GM06990 (cell line): Measurements from ENCODE around the gene GPR17.

ENCODE experiments used
- DNase-seq: peaks from one replicate; pipeline ENCODE4 v3.0.0-alpha.2; 2011; ENCODE audit not compliant: insufficient read length; ENCODE audit errors: extremely low read depth
- H3K27me3 ChIP-seq: replicated peaks from 2 replicates; pipeline ENCODE4 v1.6.0; 2011; ENCODE audit warnings: low read length; ENCODE audit not compliant: control insufficient read depth, insufficient read depth
- H3K36me3 ChIP-seq: 2 replicates; pipeline ENCODE4 v1.5.1; 2011; ENCODE audit warnings: low read length; ENCODE audit not compliant: control insufficient read depth, insufficient read depth
- H3K4me3 ChIP-seq: replicated peaks from 2 replicates; pipeline ENCODE4 v1.5.1; 2011; ENCODE audit warnings: low read depth, mild to moderate bottlenecking, control low read depth, low read length
- TF ChIP-seq, protein P1 (sequence below): IDR thresholded peaks from 2 replicates; pipeline ENCODE4 v1.5.1; 2011; ENCODE audit warnings: low read length, control low read depth, mild to moderate bottlenecking, inconsistent platforms; ENCODE audit not compliant: insufficient read depth, poor library complexity, severe bottlenecking

Gene GPR17

GRCh38 chr2:127626917-127627739 lies 18.8 kb upstream of the GPR17 start:
- Histone ChIP-seq H3K4me3 (no peak overlapping the region), H3K36me3 (no peaks in the 10 kb centered on the region), H3K27me3 (no peaks in the 10 kb centered on the region)
- TF ChIP-seq, protein P1, sequence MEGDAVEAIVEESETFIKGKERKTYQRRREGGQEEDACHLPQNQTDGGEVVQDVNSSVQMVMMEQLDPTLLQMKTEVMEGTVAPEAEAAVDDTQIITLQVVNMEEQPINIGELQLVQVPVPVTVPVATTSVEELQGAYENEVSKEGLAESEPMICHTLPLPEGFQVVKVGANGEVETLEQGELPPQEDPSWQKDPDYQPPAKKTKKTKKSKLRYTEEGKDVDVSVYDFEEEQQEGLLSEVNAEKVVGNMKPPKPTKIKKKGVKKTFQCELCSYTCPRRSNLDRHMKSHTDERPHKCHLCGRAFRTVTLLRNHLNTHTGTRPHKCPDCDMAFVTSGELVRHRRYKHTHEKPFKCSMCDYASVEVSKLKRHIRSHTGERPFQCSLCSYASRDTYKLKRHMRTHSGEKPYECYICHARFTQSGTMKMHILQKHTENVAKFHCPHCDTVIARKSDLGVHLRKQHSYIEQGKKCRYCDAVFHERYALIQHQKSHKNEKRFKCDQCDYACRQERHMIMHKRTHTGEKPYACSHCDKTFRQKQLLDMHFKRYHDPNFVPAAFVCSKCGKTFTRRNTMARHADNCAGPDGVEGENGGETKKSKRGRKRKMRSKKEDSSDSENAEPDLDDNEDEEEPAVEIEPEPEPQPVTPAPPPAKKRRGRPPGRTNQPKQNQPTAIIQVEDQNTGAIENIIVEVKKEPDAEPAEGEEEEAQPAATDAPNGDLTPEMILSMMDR = no peak
- DNase-seq = no peak

DNA sequence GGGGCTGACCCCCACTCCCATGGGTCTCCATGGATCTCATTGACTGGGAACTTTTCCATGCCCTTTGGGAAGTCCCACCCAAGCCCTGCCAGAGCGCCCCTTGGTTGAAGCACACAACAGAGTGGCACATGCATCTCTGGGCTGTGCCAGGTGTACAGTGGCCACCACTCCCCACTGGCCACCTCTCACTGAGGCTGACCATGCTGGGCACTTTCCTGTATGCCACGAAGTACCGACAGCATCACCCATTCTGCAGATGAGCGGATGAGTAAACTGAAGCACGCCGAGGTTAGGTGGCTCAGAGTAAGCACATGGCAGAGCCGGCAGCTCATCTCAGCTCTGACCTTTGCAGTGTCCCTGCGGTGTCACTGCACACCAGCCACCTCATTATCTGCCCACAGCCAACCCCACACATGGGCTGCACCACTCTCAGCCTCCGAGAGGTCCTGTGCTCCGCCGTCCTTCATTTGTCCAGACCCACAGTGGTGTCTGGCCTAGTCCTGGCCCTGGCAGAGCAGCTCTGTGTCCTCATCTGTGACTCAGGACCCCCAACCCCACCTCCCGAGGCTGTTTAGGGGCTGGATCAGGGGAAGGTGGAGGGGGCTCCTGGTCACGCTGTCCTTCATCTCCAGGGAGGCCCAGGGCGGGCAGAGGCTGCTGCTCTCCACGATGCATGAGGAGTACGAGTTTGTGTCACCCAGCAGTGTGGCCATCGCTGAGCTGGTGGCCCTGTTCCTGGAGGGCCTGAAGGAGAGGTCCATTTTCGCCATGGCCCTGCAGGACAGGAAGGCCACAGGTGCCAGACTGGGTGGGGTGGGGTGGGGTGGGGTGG lies 18.0 kb upstream of the GPR17 start:
- no peaks in the 10 kb centered on the region for H3K27me3 ChIP-seq

GRCh38 chr2:127628767-127629614 lies 17.0 kb upstream of the GPR17 start:
- TF ChIP-seq, protein P1 = no peak
- no peak for DNase-seq
- H3K36me3 ChIP-seq = no peaks in the 10 kb centered on the region
- H3K4me3 ChIP-seq = no peak overlapping the region
- no peaks in the 10 kb centered on the region for H3K27me3 ChIP-seq

More for the DNA sequence above, 18.0 kb upstream of the GPR17 start:
- no peaks in the 10 kb centered on the region for H3K36me3 ChIP-seq
- TF ChIP-seq, protein P1 = no peak
- no peak for DNase-seq
- H3K4me3 ChIP-seq = no peak overlapping the region

- no peak for DNase-seq
- no peaks in the 10 kb centered on the region for H3K27me3 ChIP-seq
- H3K36me3 ChIP-seq = no peaks in the 10 kb centered on the region
- no peak overlapping the region for H3K4me3 ChIP-seq
- TF ChIP-seq, protein P1 = no peak
These were observed 16.3 kb upstream of the GPR17 start for GRCh38 chr2:127629637-127630036.

GRCh38 chr2:127630096-127630863 lies 15.7 kb upstream of the GPR17 start:
- Histone ChIP-seq H3K36me3 (no peaks in the 10 kb centered on the region), H3K4me3 (no peak overlapping the region), H3K27me3 (no peaks in the 10 kb centered on the region)
- no peak for DNase-seq
- TF ChIP-seq, protein P1 = no peak
